Thyroid gland (tissue), 4 donors: Measurements from ENCODE around the gene MYPN.

Experiments
- CTCF ChIP-seq, 6 experiments: fragments of 200-600 bp in 3 of 6; fragments of 450-650 bp in 3 of 6; sonication (generic) in 3 of 6; IDR thresholded peaks; one replicate each; pipeline ENCODE4 v1.5.1; 2016 to 2019; ENCODE audit warnings: antibody characterized with exemption in 6 of 6, mild to moderate bottlenecking in 2 of 6, inconsistent platforms in 1 of 6, moderate library complexity in 1 of 6
- POLR2A ChIP-seq, 2 donors: fragments of 450-650 bp; IDR thresholded peaks; one replicate each; pipeline ENCODE4 v1.6.1; 2017; ENCODE audit warnings: antibody characterized with exemption in 2 of 2, mild to moderate bottlenecking in 2 of 2, moderate library complexity in 1 of 2

GRCh38 chr10:68194290-68194689, 85.0 kb downstream of the MYPN start:
- TF ChIP-seq CTCF (IDR thresholded peaks at IDR 0.05) (no peak), POLR2A (IDR thresholded peaks at IDR 0.05) (no peak)
